Mesendoderm (in vitro differentiated cells): ENCODE results near the gene ENG.
A peak's percentile ranks its signal among the peaks of the same experiment; 100 is the strongest.

Source experiments
- DNase-seq: peaks from one replicate; pipeline ENCODE4 v3.0.0; 2013
- H2AK5ac ChIP-seq: 2 replicates; pipeline ENCODE4 v1.6.1; 2013; ENCODE audit warnings: low read length, inconsistent platforms
- H2BK120ac ChIP-seq: 2 replicates; pipeline ENCODE4 v1.6.1; 2013; ENCODE audit warnings: low read depth, mild to moderate bottlenecking, low read length, moderate library complexity, mixed read lengths
- H2BK15ac ChIP-seq: replicated peaks from 2 replicates; pipeline ENCODE4 v1.6.1; 2013; ENCODE audit warnings: low read depth, mild to moderate bottlenecking, moderate library complexity
- H2BK5ac ChIP-seq: 2 replicates; pipeline ENCODE4 v1.6.1; 2013; ENCODE audit warnings: low read length, inconsistent platforms
- H3K18ac ChIP-seq: 2 replicates; pipeline ENCODE4 v1.6.1; 2013; ENCODE audit warnings: mild to moderate bottlenecking, low read length, mixed read lengths
- H3K23ac ChIP-seq: one replicate; pipeline ENCODE4 v1.6.1; 2013; ENCODE audit warnings: low read length
- H3K27ac ChIP-seq: 2 replicates; pipeline ENCODE4 v1.5.1; 2013; ENCODE audit warnings: low read depth, mild to moderate bottlenecking, inconsistent platforms, low read length, moderate library complexity
- H3K27me3 ChIP-seq: 2 replicates; pipeline ENCODE4 v1.6.1; 2013; ENCODE audit warnings: low read length, control low read depth, mild to moderate bottlenecking, inconsistent platforms; ENCODE audit not compliant: insufficient read depth, poor library complexity
- H3K36me3 ChIP-seq: 2 replicates; pipeline ENCODE4 v1.6.1; 2013; ENCODE audit warnings: low read length, inconsistent platforms; ENCODE audit not compliant: control insufficient read depth, insufficient read depth
- H3K4ac ChIP-seq: one replicate; pipeline ENCODE4 v1.6.1; 2013; ENCODE audit warnings: low read depth, mild to moderate bottlenecking, low read length, moderate library complexity
- H3K4me1 ChIP-seq: 2 replicates; pipeline ENCODE4 v1.6.1; 2013; ENCODE audit warnings: low read depth, low read length, inconsistent platforms; ENCODE audit not compliant: control insufficient read depth
- H3K4me2 ChIP-seq: 2 replicates; pipeline ENCODE4 v1.6.1; 2013; ENCODE audit warnings: low read length
- H3K4me3 ChIP-seq: 2 replicates; pipeline ENCODE4 v1.5.1; 2013; ENCODE audit warnings: mild to moderate bottlenecking, low read length
- H3K56ac ChIP-seq: one replicate; pipeline ENCODE4 v1.6.1; 2013; ENCODE audit warnings: low read length
- H3K79me1 ChIP-seq: 2 replicates; pipeline ENCODE4 v1.6.1; 2013; ENCODE audit warnings: low read length, inconsistent platforms
- H3K79me2 ChIP-seq: 2 replicates; pipeline ENCODE4 v1.6.1; 2013; ENCODE audit warnings: mild to moderate bottlenecking, low read length; ENCODE audit not compliant: control insufficient read depth, insufficient read depth
- H3K9ac ChIP-seq: 2 replicates; pipeline ENCODE4 v1.6.1; 2013; ENCODE audit warnings: low read length, inconsistent platforms
- H4K5ac ChIP-seq: one replicate; pipeline ENCODE4 v1.6.1; 2013; ENCODE audit warnings: low read length
- H4K8ac ChIP-seq: one replicate; pipeline ENCODE4 v1.6.1; 2013; ENCODE audit warnings: low read depth, mild to moderate bottlenecking, control low read depth, low read length, moderate library complexity
- WGBS: extraction: QIAGEN DNeasy Blood & Tissue Kit; methylation state at CpG from one replicate; pipeline ENCODE4 v1.1.7; 2013; ENCODE audit warnings: low lambda C conversion rate, missing lambda C conversion rate; ENCODE audit not compliant: insufficient coverage; ENCODE audit errors: extremely low coverage; 5-methylcytosine and 5-hydroxymethylcytosine counted together

ENG gene

GRCh38 chr9:127863191-127863621 is 8.7 kb upstream of the ENG start:
- WGBS: no CpG with 5 or more reads among the region's 13 CpGs
- Histone ChIP-seq H4K5ac (no peak overlapping the region), H2BK5ac (no peak overlapping the region), H3K56ac (no peak overlapping the region), H3K36me3 (no peaks in the 10 kb centered on the region), H3K79me1 (no peaks in the 10 kb centered on the region), H2BK120ac (no peak overlapping the region), H2AK5ac (no peak overlapping the region), H3K4me3 (no peak overlapping the region), H3K4me1 (no peaks in the 10 kb centered on the region), H3K9ac (no peak overlapping the region), H3K4ac (no peak overlapping the region), H3K18ac (no peak overlapping the region), H3K27ac (no peak overlapping the region), H3K79me2 (no peaks in the 10 kb centered on the region), H2BK15ac (no peak overlapping the region), H3K4me2 (no peak overlapping the region), H3K27me3 (no peaks in the 10 kb centered on the region), H4K8ac (no peak overlapping the region), H3K23ac (no peak overlapping the region)
- no peak for DNase-seq

- H3K27ac ChIP-seq: no peak overlapping the region
- no peaks in the 10 kb centered on the region for H3K36me3 ChIP-seq
- no peak overlapping the region for H4K5ac ChIP-seq
- no peaks in the 10 kb centered on the region for H3K79me1 ChIP-seq
- H3K56ac ChIP-seq: peak overlapping the region; percentile 42
- no peak overlapping the region for H3K18ac ChIP-seq
- no peak overlapping the region for H2BK15ac ChIP-seq
- H3K4me1 ChIP-seq: no peaks in the 10 kb centered on the region
- H3K4ac ChIP-seq: no peak overlapping the region
- no peak overlapping the region for H2AK5ac ChIP-seq
- no peaks in the 10 kb centered on the region for H3K27me3 ChIP-seq
- H3K79me2 ChIP-seq: no peaks in the 10 kb centered on the region
- H2BK5ac ChIP-seq: no peak overlapping the region
- H4K8ac ChIP-seq: no peak overlapping the region
- no peak overlapping the region for H2BK120ac ChIP-seq
- WGBS: no CpG with 5 or more reads among the region's 29 CpGs
- no peak overlapping the region for H3K9ac ChIP-seq
- no peak for DNase-seq
- no peak overlapping the region for H3K4me3 ChIP-seq
- no peak overlapping the region for H3K4me2 ChIP-seq
- H3K23ac ChIP-seq: no peak overlapping the region
Observed at GRCh38 chr9:127862075-127863011, 7.9 kb upstream of the ENG start.

- H3K9ac ChIP-seq: no peak overlapping the region
- no peak overlapping the region for H2BK120ac ChIP-seq
- no peaks in the 10 kb centered on the region for H3K4me1 ChIP-seq
- no peak overlapping the region for H3K18ac ChIP-seq
- no peaks in the 10 kb centered on the region for H3K79me1 ChIP-seq
- no peaks in the 10 kb centered on the region for H3K36me3 ChIP-seq
- H3K27me3 ChIP-seq: no peaks in the 10 kb centered on the region
- H2AK5ac ChIP-seq: no peak overlapping the region
- H3K4me3 ChIP-seq: no peak overlapping the region
- H2BK15ac ChIP-seq: no peak overlapping the region
- H2BK5ac ChIP-seq: no peak overlapping the region
- no peak overlapping the region for H3K4ac ChIP-seq
- no peak overlapping the region for H3K4me2 ChIP-seq
- H4K8ac ChIP-seq: no peak overlapping the region
- H3K23ac ChIP-seq: no peak overlapping the region
- H3K79me2 ChIP-seq: no peaks in the 10 kb centered on the region
- H4K5ac ChIP-seq: no peak overlapping the region
- no peak overlapping the region for H3K56ac ChIP-seq
- H3K27ac ChIP-seq: no peak overlapping the region
- no peak for DNase-seq
- no CpG with 5 or more reads among the region's 11 CpGs for WGBS
Observed at GRCh38 chr9:127860779-127861178, 6.3 kb upstream of the ENG start.

- no peaks in the 10 kb centered on the region for H3K36me3 ChIP-seq
- no peak overlapping the region for H2BK120ac ChIP-seq
- H2BK5ac ChIP-seq: no peak overlapping the region
- no peak for DNase-seq
- H2AK5ac ChIP-seq: no peak overlapping the region
- no peaks in the 10 kb centered on the region for H3K79me1 ChIP-seq
- no CpG with 5 or more reads among the region's 8 CpGs for WGBS
- H3K23ac ChIP-seq: no peak overlapping the region
- no peak overlapping the region for H3K56ac ChIP-seq
- H2BK15ac ChIP-seq: no peak overlapping the region
- H3K27ac ChIP-seq: no peak overlapping the region
- no peak overlapping the region for H3K4me2 ChIP-seq
- H3K27me3 ChIP-seq: no peaks in the 10 kb centered on the region
- no peak overlapping the region for H3K18ac ChIP-seq
- no peak overlapping the region for H3K4ac ChIP-seq
- H3K79me2 ChIP-seq: no peaks in the 10 kb centered on the region
- no peak overlapping the region for H3K4me3 ChIP-seq
- no peak overlapping the region for H3K9ac ChIP-seq
- no peaks in the 10 kb centered on the region for H3K4me1 ChIP-seq
- no peak overlapping the region for H4K8ac ChIP-seq
- H4K5ac ChIP-seq: no peak overlapping the region
Observed at GRCh38 chr9:127860260-127860659, 5.8 kb upstream of the ENG start.

- Histone ChIP-seq H2BK120ac (no peak overlapping the region), H3K27ac (no peak overlapping the region), H3K9ac (no peak overlapping the region), H3K4me3 (no peak overlapping the region), H3K23ac (no peak overlapping the region), H3K4ac (no peak overlapping the region), H3K4me2 (no peak overlapping the region), H3K36me3 (no peaks in the 10 kb centered on the region), H3K18ac (no peak overlapping the region), H4K8ac (no peak overlapping the region), H2BK15ac (no peak overlapping the region), H4K5ac (no peak overlapping the region), H3K56ac (no peak overlapping the region), H2AK5ac (no peak overlapping the region), H3K79me1 (no peaks in the 10 kb centered on the region), H3K27me3 (no peaks in the 10 kb centered on the region), H3K79me2 (no peaks in the 10 kb centered on the region), H2BK5ac (no peak overlapping the region), H3K4me1 (peaks cover 3% of the 10 kb centered on the region)
- no peak for DNase-seq
- WGBS: no CpG with 5 or more reads among the region's 12 CpGs
Observed at GRCh38 chr9:127858041-127858512, 3.6 kb upstream of the ENG start.
